Activated B cell treated with CpG ODN at 0.5 μM for 24 hours (primary cell): ENCODE data around the gene CRHR1. TPM values are rescaled to one million over a fixed set of nuclear protein-coding genes. Genes with fewer than 3 reads are reported as not detected.
"Not testable (repeated sequence)": the region's sequence is repeated elsewhere in the genome, so short reads cannot be mapped to it uniquely, and the experiment has no call there.

Experiments
- ATAC-seq: fragments of 200-7000 bp; cut with Tn5 transposase; one replicate; pipeline ENCODE4 v1.10.0; 2021; ENCODE audit warnings: low read depth, mild to moderate bottlenecking, moderate library complexity
- CTCF ChIA-PET: fragments of 350-600 bp; sonication (Branson Sonifier 250); formaldehyde crosslinking; loops from one replicate; lab custom pipeline; 2021; ENCODE audit warnings: antibody characterized with exemption; lab: Charles Lee
- POLR2A ChIA-PET: fragments of 350-600 bp; sonication (Branson Sonifier 250); formaldehyde crosslinking; loops from one replicate; lab custom pipeline; 2021; ENCODE audit warnings: antibody characterized with exemption; lab: Charles Lee
- DNase-seq: peaks from one replicate; pipeline ENCODE4 v3.0.0; 2022
- H3K27ac Mint-ChIP-seq: one replicate; pipeline ENCODE4 v1.8.0; 2020; ENCODE audit warnings: mixed read lengths
- H3K27me3 Mint-ChIP-seq: one replicate; pipeline ENCODE4 v1.8.0; 2021; ENCODE audit warnings: mixed read lengths
- H3K36me3 Mint-ChIP-seq: one replicate; pipeline ENCODE4 v1.8.0; 2021; ENCODE audit warnings: low read depth, mixed read lengths
- H3K4me1 Mint-ChIP-seq: one replicate; pipeline ENCODE4 v1.8.0; 2021; ENCODE audit warnings: mixed read lengths
- H3K4me3 Mint-ChIP-seq: one replicate; pipeline ENCODE4 v1.8.0; 2020; ENCODE audit warnings: mild to moderate bottlenecking, mixed read lengths
- H3K9me3 Mint-ChIP-seq: one replicate; pipeline ENCODE4 v1.8.0; 2020; ENCODE audit warnings: mixed read lengths
- CTCF ChIP-seq: fragments of 200-600 bp; IDR thresholded peaks from one replicate; pipeline ENCODE4 v1.8.0; 2022; ENCODE audit warnings: antibody characterized with exemption, mild to moderate bottlenecking
- intact Hi-C: fragments of 100-400 bp; cut with micrococcal nuclease; formaldehyde crosslinking; loops from one replicate; pipeline ENCODE4 v1.15.1; 2024
- total RNA-seq: library from RNA; stranded (reverse); gene quantifications from 2 replicates; pipeline ENCODE4 v1.2.3, GENCODE V29; 2022

Gene CRHR1
- total RNA-seq, 1 donor from 2014 or later, result not detected

GRCh38 chr17:45742251-45742650 is 41.9 kb upstream of the CRHR1 start:
- intact Hi-C loops, result no loop called here
- DNase-seq (no peak), ATAC-seq (no peak)
- Mint-ChIP-seq H3K4me3 (no peak overlapping the region), H3K27ac (no peak overlapping the region), H3K4me1 (no peaks in the 10 kb centered on the region), H3K9me3 (no peaks in the 10 kb centered on the region), H3K36me3 (no peaks in the 10 kb centered on the region), H3K27me3 (peaks cover 25% of the 10 kb centered on the region)
- ChIA-PET POLR2A (no interaction called here), CTCF (no interaction called here)
- no peak for TF ChIP-seq CTCF

GRCh38 chr17:45743626-45744326 is 40.3 kb upstream of the CRHR1 start:
- H3K4me3 Mint-ChIP-seq, result no peak overlapping the region
- CTCF ChIA-PET, result no interaction called here
- no peaks in the 10 kb centered on the region for H3K4me1 Mint-ChIP-seq
- H3K9me3 Mint-ChIP-seq, result no peaks in the 10 kb centered on the region
- POLR2A ChIA-PET, result no interaction called here
- H3K36me3 Mint-ChIP-seq, result no peaks in the 10 kb centered on the region
- peaks cover 20% of the 10 kb centered on the region for H3K27me3 Mint-ChIP-seq
- intact Hi-C loops, result no loop called here
- no peak for TF ChIP-seq CTCF
- no peak overlapping the region for H3K27ac Mint-ChIP-seq
- DNase-seq (no peak), ATAC-seq (no peak)

- POLR2A ChIA-PET, H3K4me1 Mint-ChIP-seq, H3K4me3 Mint-ChIP-seq, ATAC-seq, DNase-seq, H3K9me3 Mint-ChIP-seq, CTCF ChIA-PET, intact Hi-C loops, H3K36me3 Mint-ChIP-seq, H3K27ac Mint-ChIP-seq: not testable (repeated sequence)
- peaks cover 21% of the 10 kb centered on the region for H3K27me3 Mint-ChIP-seq
Measured at GRCh38 chr17:45744826-45745225, 39.3 kb upstream of the CRHR1 start.

- POLR2A ChIA-PET, result no interaction called here
- no peak overlapping the region for H3K4me3 Mint-ChIP-seq
- DNase-seq (no peak), ATAC-seq (no peak)
- H3K27me3 Mint-ChIP-seq, result peaks cover 24% of the 10 kb centered on the region
- intact Hi-C loops, result no loop called here
- H3K4me1 Mint-ChIP-seq, result no peaks in the 10 kb centered on the region
- H3K27ac Mint-ChIP-seq, result no peak overlapping the region
- no peaks in the 10 kb centered on the region for H3K9me3 Mint-ChIP-seq
- no peaks in the 10 kb centered on the region for H3K36me3 Mint-ChIP-seq
- CTCF ChIA-PET, result no interaction called here
- no peak for TF ChIP-seq CTCF
Measured at GRCh38 chr17:45745601-45746494, 38.3 kb upstream of the CRHR1 start.

GRCh38 chr17:45747911-45748310 is 36.2 kb upstream of the CRHR1 start:
- Mint-ChIP-seq H3K4me3 (no peak overlapping the region), H3K27ac (no peak overlapping the region), H3K27me3 (peaks cover 30% of the 10 kb centered on the region), H3K9me3 (no peaks in the 10 kb centered on the region), H3K4me1 (no peaks in the 10 kb centered on the region), H3K36me3 (no peaks in the 10 kb centered on the region)
- no peak for TF ChIP-seq CTCF
- DNase-seq, result no peak
- intact Hi-C loops, result no loop called here
- CTCF ChIA-PET, result no interaction called here
- no peak for ATAC-seq
- POLR2A ChIA-PET, result no interaction called here
